ENCODE measurements around the gene NAXE. TPM values are rescaled to one million over a fixed set of nuclear protein-coding genes. Genes with fewer than 3 reads are reported as not detected.

Gene NAXE
- total and polyA plus RNA-seq, 2 experiments from 2014 or later, result 117 to 198 TPM

DNA sequence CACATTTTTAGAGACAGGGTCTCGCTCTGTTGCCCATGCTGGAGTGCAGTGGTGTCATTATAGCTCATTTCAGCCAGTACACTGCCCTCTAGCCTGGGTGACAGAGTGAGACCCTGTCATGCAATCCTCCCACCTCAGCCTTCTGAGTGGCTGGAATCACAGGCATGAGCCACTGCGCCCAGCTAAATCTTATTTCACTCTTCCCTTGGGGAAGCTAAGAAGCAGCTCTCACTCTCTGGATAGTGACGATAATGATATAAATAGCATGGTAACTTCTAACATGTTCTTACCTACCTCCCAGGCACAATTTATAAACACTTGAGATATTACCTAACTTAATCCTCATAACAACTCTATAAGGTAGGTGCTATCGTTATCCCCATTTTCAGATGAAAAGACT is 44.1 kb upstream of the NAXE start:
- no peak overlapping the region for H3K4me3 ChIP-seq
- 98% methylated on average over 4 of the region's 4 CpGs for WGBS (ENCODE audit: low lambda C conversion rate, missing lambda C conversion rate)
- no peaks in the 10 kb centered on the region for H3K9me2 ChIP-seq (replicated peaks; ENCODE audit: insufficient read depth)
- no peaks in the 10 kb centered on the region for H3K79me2 ChIP-seq
- TF ChIP-seq, protein P1, sequence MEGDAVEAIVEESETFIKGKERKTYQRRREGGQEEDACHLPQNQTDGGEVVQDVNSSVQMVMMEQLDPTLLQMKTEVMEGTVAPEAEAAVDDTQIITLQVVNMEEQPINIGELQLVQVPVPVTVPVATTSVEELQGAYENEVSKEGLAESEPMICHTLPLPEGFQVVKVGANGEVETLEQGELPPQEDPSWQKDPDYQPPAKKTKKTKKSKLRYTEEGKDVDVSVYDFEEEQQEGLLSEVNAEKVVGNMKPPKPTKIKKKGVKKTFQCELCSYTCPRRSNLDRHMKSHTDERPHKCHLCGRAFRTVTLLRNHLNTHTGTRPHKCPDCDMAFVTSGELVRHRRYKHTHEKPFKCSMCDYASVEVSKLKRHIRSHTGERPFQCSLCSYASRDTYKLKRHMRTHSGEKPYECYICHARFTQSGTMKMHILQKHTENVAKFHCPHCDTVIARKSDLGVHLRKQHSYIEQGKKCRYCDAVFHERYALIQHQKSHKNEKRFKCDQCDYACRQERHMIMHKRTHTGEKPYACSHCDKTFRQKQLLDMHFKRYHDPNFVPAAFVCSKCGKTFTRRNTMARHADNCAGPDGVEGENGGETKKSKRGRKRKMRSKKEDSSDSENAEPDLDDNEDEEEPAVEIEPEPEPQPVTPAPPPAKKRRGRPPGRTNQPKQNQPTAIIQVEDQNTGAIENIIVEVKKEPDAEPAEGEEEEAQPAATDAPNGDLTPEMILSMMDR (IDR thresholded peaks at IDR 0.05; ENCODE audit: poor library complexity), result no peak
- no peak for TF ChIP-seq EZH2phosphoT487 (IDR thresholded peaks at IDR 0.05; ENCODE audit: low read depth, severe bottlenecking, unreplicated experiment)
- no peak for TF ChIP-seq EZH2 (IDR thresholded peaks at IDR 0.05; ENCODE audit: borderline replicate concordance)
- no peaks in the 10 kb centered on the region for H3K36me3 ChIP-seq (replicated peaks; ENCODE audit: insufficient read depth, low read depth)
- H3K9me3 ChIP-seq (ENCODE audit: low read depth), result no peaks in the 10 kb centered on the region
- H3K27ac ChIP-seq, result no peak overlapping the region
- no peak overlapping the region for H3K4me2 ChIP-seq
- no peaks in the 10 kb centered on the region for H3K4me1 ChIP-seq (ENCODE audit: insufficient read depth)
- DNase-seq (ENCODE audit: low spot score), result no peak
- no peaks in the 10 kb centered on the region for H3K27me3 ChIP-seq
- no peak overlapping the region for H2AFZ ChIP-seq
- no peaks in the 10 kb centered on the region for H4K20me1 ChIP-seq (ENCODE audit: insufficient read depth, poor library complexity, severe bottlenecking)

GRCh38 chr1:156547982-156548381 is 43.6 kb upstream of the NAXE start:
- TF ChIP-seq EZH2phosphoT487 (IDR thresholded peaks at IDR 0.05; ENCODE audit: low read depth, severe bottlenecking, unreplicated experiment), result no peak
- no peak for TF ChIP-seq EZH2 (IDR thresholded peaks at IDR 0.05; ENCODE audit: borderline replicate concordance)
- TF ChIP-seq, protein P1 (IDR thresholded peaks at IDR 0.05; ENCODE audit: poor library complexity), result no peak
- Histone ChIP-seq H2AFZ (no peak overlapping the region), H3K4me2 (no peak overlapping the region), H4K20me1 (ENCODE audit: insufficient read depth, poor library complexity, severe bottlenecking) (no peaks in the 10 kb centered on the region), H3K27ac (no peak overlapping the region), H3K79me2 (no peaks in the 10 kb centered on the region), H3K27me3 (no peaks in the 10 kb centered on the region), H3K4me1 (ENCODE audit: insufficient read depth) (no peaks in the 10 kb centered on the region), H3K9me3 (ENCODE audit: low read depth) (no peaks in the 10 kb centered on the region), H3K9me2 (replicated peaks; ENCODE audit: insufficient read depth) (no peaks in the 10 kb centered on the region), H3K4me3 (no peak overlapping the region), H3K36me3 (replicated peaks; ENCODE audit: insufficient read depth, low read depth) (no peaks in the 10 kb centered on the region)
- 87% methylated on average over 9 of the region's 9 CpGs for WGBS (ENCODE audit: low lambda C conversion rate, missing lambda C conversion rate)
- DNase-seq (ENCODE audit: low spot score), result no peak

- Histone ChIP-seq H3K9me2 (replicated peaks; ENCODE audit: insufficient read depth) (no peaks in the 10 kb centered on the region), H3K27ac (no peak overlapping the region), H3K4me1 (ENCODE audit: insufficient read depth) (no peaks in the 10 kb centered on the region), H3K9me3 (ENCODE audit: low read depth) (no peaks in the 10 kb centered on the region), H3K36me3 (replicated peaks; ENCODE audit: insufficient read depth, low read depth) (no peaks in the 10 kb centered on the region), H2AFZ (no peak overlapping the region), H3K27me3 (no peaks in the 10 kb centered on the region), H3K4me3 (no peak overlapping the region), H4K20me1 (ENCODE audit: insufficient read depth, poor library complexity, severe bottlenecking) (no peaks in the 10 kb centered on the region), H3K79me2 (no peaks in the 10 kb centered on the region), H3K4me2 (no peak overlapping the region)
- DNase-seq (ENCODE audit: low spot score), result no peak
- TF ChIP-seq EZH2phosphoT487 (IDR thresholded peaks at IDR 0.05; ENCODE audit: low read depth, severe bottlenecking, unreplicated experiment) (no peak), EZH2 (IDR thresholded peaks at IDR 0.05; ENCODE audit: borderline replicate concordance) (no peak)
- TF ChIP-seq, protein P1 (IDR thresholded peaks at IDR 0.05; ENCODE audit: poor library complexity), result no peak
- WGBS (ENCODE audit: low lambda C conversion rate, missing lambda C conversion rate), result 84% methylated on average over 2 of the region's 2 CpGs
These were observed 42.2 kb upstream of the NAXE start for GRCh38 chr1:156549390-156549789.

DNA sequence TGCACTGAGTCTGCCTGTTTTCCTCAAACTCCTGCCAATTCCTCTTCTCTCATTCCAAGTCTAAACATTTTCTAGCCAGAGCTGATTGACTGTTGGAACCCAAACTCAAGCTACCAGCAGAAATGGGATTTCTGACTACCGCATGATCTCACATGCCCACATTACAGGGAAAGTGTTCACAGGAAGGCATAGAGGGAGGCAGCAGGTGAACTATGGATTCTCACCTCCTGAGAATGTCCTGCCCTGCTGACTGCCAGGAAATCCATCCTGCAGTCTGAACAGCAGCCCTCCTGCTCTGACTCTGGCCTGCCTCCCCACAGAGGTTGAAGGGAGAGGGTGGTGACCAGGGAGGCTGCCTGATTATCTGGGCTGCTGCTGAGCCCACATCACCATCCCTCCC is 41.7 kb upstream of the NAXE start:
- no peaks in the 10 kb centered on the region for H3K79me2 ChIP-seq
- no peak overlapping the region for H3K27ac ChIP-seq
- H3K4me1 ChIP-seq (ENCODE audit: insufficient read depth), result no peaks in the 10 kb centered on the region
- no peak overlapping the region for H3K4me3 ChIP-seq
- H4K20me1 ChIP-seq (ENCODE audit: insufficient read depth, poor library complexity, severe bottlenecking), result no peaks in the 10 kb centered on the region
- no peaks in the 10 kb centered on the region for H3K36me3 ChIP-seq (replicated peaks; ENCODE audit: insufficient read depth, low read depth)
- no peak overlapping the region for H3K4me2 ChIP-seq
- H3K9me2 ChIP-seq (replicated peaks; ENCODE audit: insufficient read depth), result no peaks in the 10 kb centered on the region
- H2AFZ ChIP-seq, result no peak overlapping the region
- H3K9me3 ChIP-seq (ENCODE audit: low read depth), result no peaks in the 10 kb centered on the region
- no peak for TF ChIP-seq EZH2 (IDR thresholded peaks at IDR 0.05; ENCODE audit: borderline replicate concordance)
- no peak for TF ChIP-seq EZH2phosphoT487 (IDR thresholded peaks at IDR 0.05; ENCODE audit: low read depth, severe bottlenecking, unreplicated experiment)
- TF ChIP-seq, protein P1 (IDR thresholded peaks at IDR 0.05; ENCODE audit: poor library complexity), result no peak
- no peaks in the 10 kb centered on the region for H3K27me3 ChIP-seq
- WGBS (ENCODE audit: low lambda C conversion rate, missing lambda C conversion rate), result 97% methylated on average over 1 of the region's 1 CpG
- no peak for DNase-seq (ENCODE audit: low spot score)
